Mesodermal cell (in vitro differentiated cells): ENCODE data around the gene KRTAP10-11.
"Not testable (repeated sequence)": the region's sequence is repeated elsewhere in the genome, so short reads cannot be mapped to it uniquely, and the experiment has no call there.

Experiments
- H3K27ac ChIP-seq: 2 replicates; pipeline ENCODE4 v1.7.0; 2013; ENCODE audit warnings: mild to moderate bottlenecking, low read depth, low read length, moderate library complexity; ENCODE audit not compliant: severe bottlenecking
- H3K36me3 ChIP-seq: 2 replicates; pipeline ENCODE4 v1.7.1; 2013; ENCODE audit warnings: mild to moderate bottlenecking, low read length, moderate library complexity; ENCODE audit not compliant: control insufficient read depth, insufficient read depth
- H3K4me1 ChIP-seq: one replicate; pipeline ENCODE4 v1.7.1; 2013; ENCODE audit warnings: mild to moderate bottlenecking, low read length; ENCODE audit not compliant: insufficient read depth, control insufficient read depth, poor library complexity, severe bottlenecking
- H3K4me3 ChIP-seq: 2 replicates; pipeline ENCODE4 v1.7.0; 2013; ENCODE audit warnings: low read length, control low read depth, mild to moderate bottlenecking; ENCODE audit not compliant: insufficient read depth, poor library complexity, severe bottlenecking; ENCODE audit errors: extremely low read depth
- H3K9me3 ChIP-seq: 2 replicates; pipeline ENCODE4 v1.7.1; 2013; ENCODE audit warnings: mild to moderate bottlenecking, low read length, moderate library complexity; ENCODE audit not compliant: control insufficient read depth
- WGBS, 2 experiments: methylation state at CpG; one replicate each; pipeline ENCODE4 v1.1.5; 2013; ENCODE audit warnings: missing lambda C conversion rate in 2 of 2; ENCODE audit not compliant: insufficient coverage in 2 of 2; 5-methylcytosine and 5-hydroxymethylcytosine counted together

Gene KRTAP10-11

DNA sequence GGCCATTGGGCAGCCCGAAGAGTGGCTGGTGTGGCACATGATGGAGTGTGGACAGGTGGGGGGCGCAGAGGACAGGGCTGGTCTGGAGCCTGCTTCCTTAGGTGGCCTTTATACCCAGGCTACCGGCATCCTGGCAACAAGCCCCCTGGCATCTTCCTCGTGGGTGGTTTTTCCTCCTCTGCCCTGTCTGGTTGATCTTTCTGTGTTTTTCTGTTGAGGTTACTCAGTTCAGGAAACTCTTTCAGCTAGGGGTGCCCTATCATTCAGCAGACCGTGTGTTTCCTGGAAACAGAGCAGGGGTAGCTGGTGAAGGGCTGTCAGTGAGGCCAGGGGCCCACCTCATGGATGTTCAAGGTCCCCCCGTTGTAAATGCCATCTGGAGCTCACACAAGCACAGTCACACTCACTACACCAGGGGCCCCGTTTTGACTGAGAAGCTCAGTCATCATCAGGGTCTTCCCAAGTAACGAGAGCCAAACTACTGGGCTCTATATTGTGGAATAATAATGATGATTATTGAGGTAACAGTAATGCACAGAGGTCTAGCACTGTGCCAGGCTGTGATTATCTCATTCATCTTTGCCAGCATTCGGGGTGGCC is 8.5 kb downstream of the KRTAP10-11 start, which contains the start of gene KRTAP12-4:
Gene KRTAP12-4, minus strand, starts transcription at position 84 of the 600 bp plus-strand sequence. Its CDS starts 45 bp downstream, at position 39.
- peaks cover 7% of the 10 kb centered on the region for H3K4me1 ChIP-seq
- no peak within 1 kb of the TSS for H3K27ac ChIP-seq
- no peaks in the 10 kb centered on the region for H3K36me3 ChIP-seq
- H3K4me3 ChIP-seq = no peak within 1 kb of the TSS
- peaks cover 10% of the 10 kb centered on the region for H3K9me3 ChIP-seq
- WGBS, 2 experiments = 93 to 95% methylated on average over 3 to 6 of the region's 9 CpGs

DNA sequence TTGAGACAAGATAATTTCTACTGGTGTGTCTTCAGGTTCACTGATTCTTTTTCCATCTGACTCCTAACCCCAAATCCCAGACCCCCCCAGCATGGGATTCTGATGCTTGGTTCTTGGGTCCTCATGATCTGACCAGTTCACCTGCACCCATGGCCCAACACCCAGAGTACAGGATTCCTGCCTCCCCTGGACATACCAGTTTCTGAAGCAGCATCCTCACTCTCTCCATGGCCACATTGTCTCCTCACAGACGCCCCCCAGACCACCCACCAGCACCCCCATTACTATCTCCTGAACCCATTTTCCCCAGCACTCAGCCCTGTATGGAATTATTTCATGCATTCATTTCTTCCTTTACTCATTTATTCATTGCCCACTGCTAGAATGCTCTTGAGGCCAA is 10.7 kb downstream of the KRTAP10-11 start:
- Histone ChIP-seq H3K4me3 (no peak overlapping the region), H3K9me3 (peaks cover 10% of the 10 kb centered on the region), H3K36me3 (no peaks in the 10 kb centered on the region), H3K4me1 (peaks cover 7% of the 10 kb centered on the region), H3K27ac (no peak overlapping the region)
- WGBS, 2 experiments = 75 to 80% methylated on average over 1 of the region's 1 CpG

DNA sequence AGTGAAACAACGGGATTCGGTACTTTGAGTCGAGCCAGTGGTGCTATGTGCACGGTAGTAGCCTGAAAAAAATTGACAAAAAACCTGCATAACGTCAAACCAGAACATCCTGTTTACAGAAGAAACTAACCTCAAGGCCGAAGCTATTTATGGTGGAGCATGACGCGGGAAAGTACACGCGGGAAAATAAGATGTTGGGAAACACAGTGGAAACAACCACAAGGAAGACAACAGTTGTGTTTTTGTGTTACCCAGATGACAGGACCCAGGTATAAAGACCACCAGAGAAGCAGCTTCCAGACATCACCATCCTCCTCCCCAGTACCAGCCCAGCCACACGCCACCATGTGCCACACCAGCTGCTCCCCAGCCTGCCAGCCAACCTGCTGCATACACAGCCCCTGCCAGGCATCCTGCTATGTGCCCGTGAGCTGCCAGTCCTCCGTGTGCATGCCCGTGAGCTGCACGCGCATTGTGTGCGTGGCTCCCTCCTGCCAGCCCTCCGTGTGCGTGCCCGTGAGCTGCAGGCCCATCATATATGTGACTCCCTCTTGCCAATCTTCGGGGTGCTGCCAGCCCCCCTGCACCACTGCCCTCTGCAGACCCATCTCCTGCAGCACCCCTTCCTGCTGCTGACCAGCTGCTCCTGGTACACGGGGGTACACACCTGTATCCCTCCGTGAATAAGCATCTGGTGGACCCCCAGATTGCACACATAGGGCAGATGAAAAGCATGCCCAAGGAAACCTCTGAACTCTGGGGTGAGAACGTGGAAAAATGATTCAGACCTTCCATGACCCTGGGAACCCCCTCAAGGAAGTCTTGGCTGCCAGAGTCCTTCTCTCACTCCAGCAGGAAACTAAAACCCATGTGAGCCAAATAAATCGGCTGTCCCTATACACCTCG is 11.7 kb downstream of the KRTAP10-11 start, which contains the start of gene KRTAP12-3:
Gene KRTAP12-3, plus strand, starts transcription at position 298 of the 906 bp plus-strand sequence. Its CDS starts 48 bp downstream, at position 346.
- peaks cover 7% of the 10 kb centered on the region for H3K4me1 ChIP-seq
- no peak within 1 kb of the TSS for H3K4me3 ChIP-seq
- H3K27ac ChIP-seq = no peak within 1 kb of the TSS
- peaks cover 10% of the 10 kb centered on the region for H3K9me3 ChIP-seq
- 88 to 94% methylated on average over 21 to 26 of the region's 26 CpGs for WGBS, 2 experiments
- no peaks in the 10 kb centered on the region for H3K36me3 ChIP-seq

DNA sequence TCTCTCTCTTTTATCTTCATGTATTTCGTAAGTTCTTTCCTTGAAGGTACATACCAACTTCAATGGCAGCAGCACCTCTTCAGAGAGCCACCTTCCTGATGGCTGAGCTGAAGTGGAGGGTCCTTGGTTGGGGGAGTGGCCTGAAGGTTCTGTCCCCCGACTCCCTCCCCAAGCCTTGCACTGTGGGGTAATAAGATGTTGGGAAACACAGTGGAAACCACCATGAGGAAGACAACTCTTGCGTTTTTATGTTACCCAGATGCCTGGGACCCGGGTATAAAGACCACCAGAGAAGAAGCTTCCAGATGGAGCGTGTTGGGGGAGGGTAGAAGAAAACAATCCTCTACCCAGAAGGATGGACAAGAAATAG is 12.3 kb downstream of the KRTAP10-11 start:
- Histone ChIP-seq H3K27ac (no peak overlapping the region), H3K36me3 (no peaks in the 10 kb centered on the region), H3K4me3 (no peak overlapping the region), H3K4me1 (peaks cover 7% of the 10 kb centered on the region), H3K9me3 (peaks cover 10% of the 10 kb centered on the region)
- WGBS, 2 experiments = 97 to 100% methylated on average over 3 of the region's 5 CpGs

DNA sequence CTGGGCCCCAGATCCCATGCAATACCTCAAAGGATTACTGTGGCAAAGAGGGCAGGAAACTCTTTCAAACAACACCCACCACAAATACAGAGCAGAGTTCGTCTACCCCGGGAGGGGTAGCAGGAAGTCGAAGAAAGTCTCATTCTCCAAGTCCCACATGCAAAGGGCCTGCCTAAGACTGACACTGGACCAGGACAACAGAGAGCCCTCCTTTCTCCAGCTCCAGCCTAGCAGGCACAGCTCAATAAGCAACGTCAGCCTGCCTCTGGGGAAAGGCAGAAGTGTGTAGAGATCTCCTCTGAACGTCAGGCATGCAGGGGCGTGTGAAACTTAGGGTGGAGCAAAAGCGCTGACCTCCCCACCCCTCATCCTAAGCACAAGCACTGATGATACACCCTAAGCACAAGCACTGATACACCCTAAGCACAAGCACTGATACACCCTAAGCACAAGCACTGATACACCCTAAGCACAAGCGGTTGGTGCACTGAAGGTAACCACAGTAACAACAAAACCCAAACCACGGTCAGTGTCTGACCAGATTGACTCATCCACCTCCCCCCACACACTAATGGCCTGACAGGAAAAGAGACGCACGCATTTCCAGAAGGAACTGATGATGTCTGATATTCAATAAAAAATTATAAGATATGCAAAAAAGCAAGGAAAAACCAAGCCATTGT is 12.8 kb downstream of the KRTAP10-11 start:
- H3K36me3 ChIP-seq = no peaks in the 10 kb centered on the region
- 77 to 80% methylated on average over 4 to 6 of the region's 11 CpGs for WGBS, 2 experiments
- peaks cover 7% of the 10 kb centered on the region for H3K4me1 ChIP-seq
- H3K9me3 ChIP-seq = peaks cover 10% of the 10 kb centered on the region
- no peak overlapping the region for H3K4me3 ChIP-seq
- H3K27ac ChIP-seq = no peak overlapping the region

DNA sequence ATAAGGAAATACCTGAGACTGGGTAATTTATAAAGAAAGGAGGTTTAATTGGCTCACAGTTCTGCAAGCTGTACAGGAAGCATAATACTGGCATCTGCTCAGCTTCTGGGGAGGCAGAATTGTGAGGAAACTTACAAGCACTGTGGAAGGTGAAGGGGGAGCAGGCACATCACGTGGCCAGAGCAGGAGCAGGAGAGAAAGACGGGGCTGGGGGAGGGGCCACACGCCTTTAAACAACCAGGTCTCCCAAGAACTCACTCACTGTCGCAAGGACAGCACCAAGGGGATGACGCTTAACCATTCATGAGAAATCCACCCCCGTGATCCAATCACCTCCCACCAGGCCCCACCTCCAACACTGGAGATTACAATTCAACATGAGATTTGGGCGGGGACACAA is 15.4 kb downstream of the KRTAP10-11 start:
- H3K9me3 ChIP-seq = peaks cover 10% of the 10 kb centered on the region
- not testable (repeated sequence) for H3K4me1 ChIP-seq, H3K36me3 ChIP-seq, H3K27ac ChIP-seq, H3K4me3 ChIP-seq
- 25 to 60% methylated on average over 2 to 3 of the region's 7 CpGs for WGBS, 2 experiments

DNA sequence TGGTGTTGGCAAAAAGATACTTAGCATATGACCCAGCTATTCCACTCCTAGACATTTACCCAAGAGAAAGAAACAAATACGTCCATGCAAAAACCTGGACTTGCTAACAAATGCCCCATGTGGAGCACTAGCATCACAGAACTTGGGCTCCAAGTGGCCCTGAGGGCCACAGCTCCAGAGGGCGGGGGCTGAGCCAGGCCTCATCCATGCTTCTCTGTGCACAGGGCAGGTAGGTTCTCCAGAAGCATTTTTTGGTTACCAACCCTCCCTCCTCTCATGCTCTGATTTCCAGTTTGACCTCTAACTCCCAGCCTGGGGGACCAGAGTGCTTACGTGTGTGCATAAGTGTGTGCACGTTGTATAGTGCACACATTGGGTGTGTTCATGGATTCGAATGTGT is 18.5 kb downstream of the KRTAP10-11 start:
- H3K27ac ChIP-seq = no peak overlapping the region
- no peak overlapping the region for H3K4me3 ChIP-seq
- no peaks in the 10 kb centered on the region for H3K4me1 ChIP-seq
- 86 to 90% methylated on average over 2 to 3 of the region's 5 CpGs for WGBS, 2 experiments
- peaks cover 12% of the 10 kb centered on the region for H3K9me3 ChIP-seq
- no peaks in the 10 kb centered on the region for H3K36me3 ChIP-seq

DNA sequence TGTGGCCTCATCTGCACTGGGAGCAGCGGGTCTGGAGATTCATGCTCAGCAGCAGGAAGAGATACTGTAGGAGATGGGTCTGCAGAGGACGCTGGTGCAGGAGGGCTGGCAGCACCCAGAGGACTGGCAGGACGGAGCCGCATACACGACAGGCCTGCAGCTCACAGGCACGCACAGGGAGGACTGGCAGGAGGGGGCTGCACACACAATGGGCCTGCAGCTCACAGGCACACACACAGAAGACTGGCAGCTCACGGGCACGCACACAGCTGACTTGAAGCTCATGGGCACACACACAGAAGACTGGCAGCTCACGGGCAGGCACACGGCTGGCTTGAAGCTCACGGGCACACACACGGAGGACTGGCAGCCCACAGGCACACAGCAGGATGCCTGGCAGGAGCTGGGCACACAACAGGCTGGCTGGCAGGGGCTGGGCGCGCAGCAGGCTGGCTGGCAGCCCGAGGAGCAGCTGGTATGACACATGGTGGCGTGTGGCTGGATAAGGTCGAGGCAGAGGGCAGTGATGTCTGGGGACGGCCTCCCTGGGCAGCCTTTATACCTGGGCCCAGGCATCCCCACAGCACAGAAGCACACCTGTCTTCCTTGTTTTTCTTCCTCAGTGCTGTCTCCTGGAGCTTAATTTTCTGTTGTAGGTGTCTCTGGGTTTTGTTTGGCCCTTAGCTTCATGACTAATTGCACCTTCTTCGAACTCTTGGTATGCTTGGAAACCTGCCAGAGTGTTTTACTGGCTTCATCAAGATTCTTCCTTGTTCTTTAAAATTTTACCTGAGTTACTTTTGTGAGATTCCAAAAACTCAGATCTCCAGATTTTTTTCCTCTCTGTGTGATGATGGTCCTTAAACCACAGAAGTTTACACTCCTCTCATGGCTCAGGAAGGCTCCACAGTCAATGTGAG is 20.4 kb downstream of the KRTAP10-11 start, which contains the start of gene KRTAP12-2:
Gene KRTAP12-2, minus strand, starts transcription at position 527 of the 920 bp plus-strand sequence. Its CDS starts 41 bp downstream, at position 486.
- Histone ChIP-seq H3K4me3 (no peak within 1 kb of the TSS), H3K4me1 (no peaks in the 10 kb centered on the region)
- 87 to 92% methylated on average over 13 to 14 of the region's 19 CpGs for WGBS, 2 experiments

DNA sequence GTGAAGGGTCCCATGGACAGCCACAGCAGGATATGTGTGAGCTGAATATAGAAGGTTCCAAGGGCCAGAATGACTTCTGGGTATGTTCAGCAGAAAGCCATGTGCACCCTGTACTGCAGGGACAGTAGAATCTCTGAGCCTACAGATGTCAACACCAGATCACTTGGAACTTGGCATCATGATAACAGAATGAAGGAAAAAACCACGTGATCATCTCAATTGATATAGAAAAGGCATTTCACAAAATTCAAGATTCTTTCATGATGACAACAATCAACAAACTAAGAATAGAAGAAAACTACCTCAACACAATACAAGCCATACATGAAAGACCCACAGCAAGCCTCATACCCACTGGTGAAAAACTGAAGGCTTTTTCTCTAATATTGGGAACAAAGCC is 21.4 kb downstream of the KRTAP10-11 start:
- Histone ChIP-seq H3K27ac (no peak overlapping the region), H3K36me3 (no peaks in the 10 kb centered on the region), H3K4me3 (no peak overlapping the region), H3K4me1 (no peaks in the 10 kb centered on the region), H3K9me3 (peaks cover 25% of the 10 kb centered on the region)
- 83% methylated on average over 1 of the region's 1 CpG; no CpG with 5 or more reads in 1 of the 2 experiments for WGBS, 2 experiments

More for the DNA sequence above, 20.4 kb downstream of the KRTAP10-11 start, which contains the start of gene KRTAP12-2:
- Histone ChIP-seq H3K36me3 (no peaks in the 10 kb centered on the region), H3K9me3 (peaks cover 23% of the 10 kb centered on the region), H3K27ac (no peak within 1 kb of the TSS)
